GM21381 (cell line): ENCODE measurements around the gene ZNF516.

Experiments used
- ATAC-seq: cut with Tn5 transposase; IDR thresholded peaks from one replicate; pipeline ENCODE4 v1.9.1; 2021; ENCODE audit warnings: mild to moderate bottlenecking, moderate library complexity; ENCODE audit not compliant: unreplicated experiment

The ZNF516 gene

GRCh38 chr18:76442413-76443171 is 52.5 kb downstream of the ZNF516 start:
- no peak for ATAC-seq

- no peak for ATAC-seq
These were observed 53.2 kb downstream of the ZNF516 start for GRCh38 chr18:76441668-76442412.

GRCh38 chr18:76441002-76441667 is 53.9 kb downstream of the ZNF516 start:
- ATAC-seq = no peak

- no peak for ATAC-seq
These were observed 57.1 kb downstream of the ZNF516 start for GRCh38 chr18:76437910-76438309.

GRCh38 chr18:76437011-76437410 is 58.0 kb downstream of the ZNF516 start:
- no peak for ATAC-seq

GRCh38 chr18:76436342-76436741 is 58.7 kb downstream of the ZNF516 start:
- ATAC-seq = no peak

- no peak for ATAC-seq
These were observed 59.6 kb downstream of the ZNF516 start for GRCh38 chr18:76435316-76435989.

GRCh38 chr18:76434452-76434851 is 60.6 kb downstream of the ZNF516 start:
- ATAC-seq = no peak

- no peak for ATAC-seq
These were observed 61.3 kb downstream of the ZNF516 start for GRCh38 chr18:76433788-76434187.

- ATAC-seq = no peak
These were observed 61.9 kb downstream of the ZNF516 start for GRCh38 chr18:76432970-76433767.

GRCh38 chr18:76432274-76432755 is 62.7 kb downstream of the ZNF516 start:
- ATAC-seq = no peak

GRCh38 chr18:76431437-76432273 is 63.4 kb downstream of the ZNF516 start:
- no peak for ATAC-seq

- ATAC-seq = no peak
These were observed 64.4 kb downstream of the ZNF516 start for GRCh38 chr18:76430636-76431035.

GRCh38 chr18:76429262-76430126 is 65.5 kb downstream of the ZNF516 start:
- ATAC-seq = no peak

GRCh38 chr18:76428396-76429261 is 66.4 kb downstream of the ZNF516 start:
- no peak for ATAC-seq

- ATAC-seq = no peak
These were observed 68.2 kb downstream of the ZNF516 start for GRCh38 chr18:76426737-76427305.
